ENCODE data around the gene CELSR1.

GRCh38 chr22:46551321-46551720 is 13.9 kb upstream of the CELSR1 start:
- TF ChIP-seq CTCF (IDR thresholded peaks at IDR 0.05; ENCODE audit: low read depth, low read length, poor library complexity, severe bottlenecking) (no peak), EZH2phosphoT487 (IDR thresholded peaks at IDR 0.05; ENCODE audit: borderline replicate concordance, low read length) (no peak)

Measured in DOHH2 (cell line).